ENCODE data around the gene FDPS.

- TF ChIP-seq CTCF (IDR thresholded peaks at IDR 0.05; ENCODE audit: low read depth, low read length), result no peak
- no peak for TF ChIP-seq MYC (IDR thresholded peaks at IDR 0.05; ENCODE audit: low read depth, low read length)
Observed at GRCh38 chr1:155326020-155326526, 17.4 kb downstream of the FDPS start.

Data from NB4 (cell line).